Measurements from ENCODE around the gene LRMDA.

DNA sequence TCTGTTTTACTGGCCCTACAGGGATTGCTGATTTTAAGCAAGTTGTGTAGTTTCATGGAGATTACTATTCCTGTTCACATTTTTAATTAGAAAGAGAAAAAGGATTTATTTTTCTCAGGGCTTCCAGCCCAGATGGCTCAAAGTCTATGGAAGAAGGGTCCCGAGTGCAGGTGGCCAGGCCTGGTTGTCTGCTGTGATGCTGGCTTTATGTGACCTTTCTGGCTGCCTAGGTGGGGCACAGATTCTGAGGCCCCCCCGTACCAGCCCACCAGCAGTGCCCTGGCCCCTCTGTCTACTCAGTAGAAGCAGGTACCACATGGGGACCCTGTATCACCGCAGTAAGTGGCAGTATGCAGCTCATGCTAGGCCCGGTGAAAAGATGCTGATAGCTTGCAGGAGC is 426.5 kb downstream of the LRMDA start:
- TF ChIP-seq, protein P1, sequence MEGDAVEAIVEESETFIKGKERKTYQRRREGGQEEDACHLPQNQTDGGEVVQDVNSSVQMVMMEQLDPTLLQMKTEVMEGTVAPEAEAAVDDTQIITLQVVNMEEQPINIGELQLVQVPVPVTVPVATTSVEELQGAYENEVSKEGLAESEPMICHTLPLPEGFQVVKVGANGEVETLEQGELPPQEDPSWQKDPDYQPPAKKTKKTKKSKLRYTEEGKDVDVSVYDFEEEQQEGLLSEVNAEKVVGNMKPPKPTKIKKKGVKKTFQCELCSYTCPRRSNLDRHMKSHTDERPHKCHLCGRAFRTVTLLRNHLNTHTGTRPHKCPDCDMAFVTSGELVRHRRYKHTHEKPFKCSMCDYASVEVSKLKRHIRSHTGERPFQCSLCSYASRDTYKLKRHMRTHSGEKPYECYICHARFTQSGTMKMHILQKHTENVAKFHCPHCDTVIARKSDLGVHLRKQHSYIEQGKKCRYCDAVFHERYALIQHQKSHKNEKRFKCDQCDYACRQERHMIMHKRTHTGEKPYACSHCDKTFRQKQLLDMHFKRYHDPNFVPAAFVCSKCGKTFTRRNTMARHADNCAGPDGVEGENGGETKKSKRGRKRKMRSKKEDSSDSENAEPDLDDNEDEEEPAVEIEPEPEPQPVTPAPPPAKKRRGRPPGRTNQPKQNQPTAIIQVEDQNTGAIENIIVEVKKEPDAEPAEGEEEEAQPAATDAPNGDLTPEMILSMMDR (conservative IDR thresholded peaks at IDR 0.05; ENCODE audit: low read depth, low read length) = no peak
- TF ChIP-seq EZH2 (IDR thresholded peaks at IDR 0.05; ENCODE audit: borderline replicate concordance, low read depth, low read length, poor library complexity, severe bottlenecking) = no peak
